ENCODE measurements around the gene ANKS3.
A peak's percentile ranks its signal among the peaks of the same experiment; 100 is the strongest.

Gene ANKS3

GRCh38 chr16:4681471-4682083 is 52.5 kb downstream of the ANKS3 start:
- 97% methylated on average over 38 of the region's 39 CpGs for WGBS (ENCODE audit: insufficient coverage)
- Histone ChIP-seq H3K9me3 (ENCODE audit: control extremely low read depth in 1 of 5, control insufficient read depth in 4 of 5, insufficient read depth in 2 of 5, low read depth in 1 of 5, low read length in 4 of 5) (no peaks in the 10 kb centered on the region), H3K4me3 (ENCODE audit: control insufficient read depth in 1 of 7, extremely low read depth in 1 of 7, insufficient read depth in 4 of 7, low read depth in 2 of 7, low read length in 6 of 7) (no peak overlapping the region), H3K27ac (ENCODE audit: insufficient read depth in 1 of 2, low read depth in 1 of 2, low read length in 2 of 2, poor library complexity in 1 of 2, severe bottlenecking in 2 of 2) (no peak overlapping the region), H3K27me3 (replicated peaks in 2 of 5; ENCODE audit: control insufficient read depth in 4 of 5, insufficient read depth in 5 of 5, low read length in 4 of 5) (no peaks in the 10 kb centered on the region), H3K36me3 (ENCODE audit: control insufficient read depth in 4 of 4, insufficient read depth in 4 of 4, low read length in 3 of 4) (peaks cover 2 to 94% (median 57%) of the 10 kb centered on the region in 4 experiments), H3K4me1 (ENCODE audit: control extremely low read depth in 1 of 4, control insufficient read depth in 4 of 4, insufficient read depth in 4 of 4, low read length in 3 of 4) (peaks cover 0 to 12% (median 3%) of the 10 kb centered on the region in 4 experiments)
- no peak for DNase-seq
- ChIA-PET CTCF (interaction anchor here (1.3 to 2.1 kb wide), 3 partner anchors 11 to 60 kb away, joined by 4 to 10 read pairs (median 10); no protein-coding TSS in a partner anchor), POLR2A (no interaction called here)

- no peak overlapping the region for H3K4me3 ChIP-seq (ENCODE audit: control insufficient read depth in 1 of 7, extremely low read depth in 1 of 7, insufficient read depth in 4 of 7, low read depth in 2 of 7, low read length in 6 of 7)
- DNase-seq, result no peak
- no peaks in the 10 kb centered on the region for H3K27me3 ChIP-seq (replicated peaks in 2 of 5; ENCODE audit: control insufficient read depth in 4 of 5, insufficient read depth in 5 of 5, low read length in 4 of 5)
- no peaks in the 10 kb centered on the region for H3K9me3 ChIP-seq (ENCODE audit: control extremely low read depth in 1 of 5, control insufficient read depth in 4 of 5, insufficient read depth in 2 of 5, low read depth in 1 of 5, low read length in 4 of 5)
- ChIA-PET POLR2A (interaction anchor here (0.7 kb wide), 1 partner anchor 9 kb away, joined by 3 read pairs; no protein-coding TSS in a partner anchor), CTCF (interaction anchor here (0.5 to 1.3 kb wide), 2 partner anchors 15 to 222 kb away, joined by 4 to 5 read pairs; no protein-coding TSS in a partner anchor)
- H3K36me3 ChIP-seq (ENCODE audit: control insufficient read depth in 4 of 4, insufficient read depth in 4 of 4, low read length in 3 of 4), result peaks cover 2 to 88% (median 52%) of the 10 kb centered on the region in 4 experiments
- peaks cover 0 to 19% (median 10%) of the 10 kb centered on the region in 4 experiments for H3K4me1 ChIP-seq (ENCODE audit: control extremely low read depth in 1 of 4, control insufficient read depth in 4 of 4, insufficient read depth in 4 of 4, low read length in 3 of 4)
- WGBS (ENCODE audit: insufficient coverage), result 91% methylated on average over 22 of the region's 26 CpGs
- H3K27ac ChIP-seq (ENCODE audit: insufficient read depth in 1 of 2, low read depth in 1 of 2, low read length in 2 of 2, poor library complexity in 1 of 2, severe bottlenecking in 2 of 2), result no peak overlapping the region
These were observed 53.2 kb downstream of the ANKS3 start for GRCh38 chr16:4680673-4681470.

GRCh38 chr16:4679850-4680636 is 54.0 kb downstream of the ANKS3 start:
- H3K9me3 ChIP-seq (ENCODE audit: control extremely low read depth in 1 of 5, control insufficient read depth in 4 of 5, insufficient read depth in 2 of 5, low read depth in 1 of 5, low read length in 4 of 5), result no peaks in the 10 kb centered on the region
- CTCF ChIA-PET, result interaction anchor here (0.9 to 1.3 kb wide), 3 partner anchors 15 to 31 kb away, joined by 3 to 4 read pairs (median 3); no protein-coding TSS in a partner anchor
- H3K27ac ChIP-seq (ENCODE audit: insufficient read depth in 1 of 2, low read depth in 1 of 2, low read length in 2 of 2, poor library complexity in 1 of 2, severe bottlenecking in 2 of 2), result no peak overlapping the region
- H3K27me3 ChIP-seq (replicated peaks in 2 of 5; ENCODE audit: control insufficient read depth in 4 of 5, insufficient read depth in 5 of 5, low read length in 4 of 5), result no peaks in the 10 kb centered on the region
- POLR2A ChIA-PET, result interaction anchor here (0.7 kb wide), 1 partner anchor 9 kb away, joined by 3 read pairs; no protein-coding TSS in a partner anchor
- 93% methylated on average over 38 of the region's 47 CpGs for WGBS (ENCODE audit: insufficient coverage)
- DNase-seq, result peak in 2 of 3 donors; percentile 39 to 40
- no peak overlapping the region for H3K4me3 ChIP-seq (ENCODE audit: control insufficient read depth in 1 of 7, extremely low read depth in 1 of 7, insufficient read depth in 4 of 7, low read depth in 2 of 7, low read length in 6 of 7)
- H3K36me3 ChIP-seq (ENCODE audit: control insufficient read depth in 4 of 4, insufficient read depth in 4 of 4, low read length in 3 of 4), result peaks cover 2 to 85% (median 50%) of the 10 kb centered on the region in 4 experiments
- peaks cover 0 to 27% (median 16%) of the 10 kb centered on the region in 4 experiments for H3K4me1 ChIP-seq (ENCODE audit: control extremely low read depth in 1 of 4, control insufficient read depth in 4 of 4, insufficient read depth in 4 of 4, low read length in 3 of 4)

GRCh38 chr16:4679156-4679849 is 54.8 kb downstream of the ANKS3 start:
- POLR2A ChIA-PET, result no interaction called here
- CTCF ChIA-PET, result interaction anchor here (0.9 to 1.2 kb wide), 2 partner anchors 29 to 31 kb away, joined by 3 read pairs; no protein-coding TSS in a partner anchor
- peaks cover under 1 to 77% (median 44%) of the 10 kb centered on the region in 4 experiments for H3K36me3 ChIP-seq (ENCODE audit: control insufficient read depth in 4 of 4, insufficient read depth in 4 of 4, low read length in 3 of 4)
- H3K4me3 ChIP-seq (ENCODE audit: control insufficient read depth in 1 of 7, extremely low read depth in 1 of 7, insufficient read depth in 4 of 7, low read depth in 2 of 7, low read length in 6 of 7), result no peak overlapping the region
- 96% methylated on average over 16 of the region's 20 CpGs for WGBS (ENCODE audit: insufficient coverage)
- H3K4me1 ChIP-seq (ENCODE audit: control extremely low read depth in 1 of 4, control insufficient read depth in 4 of 4, insufficient read depth in 4 of 4, low read length in 3 of 4), result peaks cover 0 to 28% (median 16%) of the 10 kb centered on the region in 4 experiments
- H3K27ac ChIP-seq (ENCODE audit: insufficient read depth in 1 of 2, low read depth in 1 of 2, low read length in 2 of 2, poor library complexity in 1 of 2, severe bottlenecking in 2 of 2), result no peak overlapping the region
- H3K9me3 ChIP-seq (ENCODE audit: control extremely low read depth in 1 of 5, control insufficient read depth in 4 of 5, insufficient read depth in 2 of 5, low read depth in 1 of 5, low read length in 4 of 5), result no peaks in the 10 kb centered on the region
- H3K27me3 ChIP-seq (replicated peaks in 2 of 5; ENCODE audit: control insufficient read depth in 4 of 5, insufficient read depth in 5 of 5, low read length in 4 of 5), result no peaks in the 10 kb centered on the region
- no peak for DNase-seq

GRCh38 chr16:4678596-4678995 is 55.5 kb downstream of the ANKS3 start:
- H3K9me3 ChIP-seq (ENCODE audit: control extremely low read depth in 1 of 5, control insufficient read depth in 4 of 5, insufficient read depth in 2 of 5, low read depth in 1 of 5, low read length in 4 of 5), result no peaks in the 10 kb centered on the region
- peaks cover 0 to 28% (median 16%) of the 10 kb centered on the region in 4 experiments for H3K4me1 ChIP-seq (ENCODE audit: control extremely low read depth in 1 of 4, control insufficient read depth in 4 of 4, insufficient read depth in 4 of 4, low read length in 3 of 4)
- CTCF ChIA-PET, result no interaction called here
- H3K36me3 ChIP-seq (ENCODE audit: control insufficient read depth in 4 of 4, insufficient read depth in 4 of 4, low read length in 3 of 4), result peaks cover 0 to 73% (median 40%) of the 10 kb centered on the region in 4 experiments
- no peaks in the 10 kb centered on the region for H3K27me3 ChIP-seq (replicated peaks in 2 of 5; ENCODE audit: control insufficient read depth in 4 of 5, insufficient read depth in 5 of 5, low read length in 4 of 5)
- no peak overlapping the region for H3K4me3 ChIP-seq (ENCODE audit: control insufficient read depth in 1 of 7, extremely low read depth in 1 of 7, insufficient read depth in 4 of 7, low read depth in 2 of 7, low read length in 6 of 7)
- H3K27ac ChIP-seq (ENCODE audit: insufficient read depth in 1 of 2, low read depth in 1 of 2, low read length in 2 of 2, poor library complexity in 1 of 2, severe bottlenecking in 2 of 2), result no peak overlapping the region
- 96% methylated on average over 6 of the region's 6 CpGs for WGBS (ENCODE audit: insufficient coverage)
- POLR2A ChIA-PET, result no interaction called here
- no peak for DNase-seq

- 100% methylated on average over 7 of the region's 9 CpGs for WGBS (ENCODE audit: insufficient coverage)
- no peak for DNase-seq
- Histone ChIP-seq H3K36me3 (ENCODE audit: control insufficient read depth in 4 of 4, insufficient read depth in 4 of 4, low read length in 3 of 4) (peaks cover 0 to 73% (median 42%) of the 10 kb centered on the region in 4 experiments), H3K4me3 (ENCODE audit: control insufficient read depth in 1 of 7, extremely low read depth in 1 of 7, insufficient read depth in 4 of 7, low read depth in 2 of 7, low read length in 6 of 7) (no peak overlapping the region), H3K4me1 (ENCODE audit: control extremely low read depth in 1 of 4, control insufficient read depth in 4 of 4, insufficient read depth in 4 of 4, low read length in 3 of 4) (peaks cover 0 to 28% (median 16%) of the 10 kb centered on the region in 4 experiments), H3K27ac (ENCODE audit: insufficient read depth in 1 of 2, low read depth in 1 of 2, low read length in 2 of 2, poor library complexity in 1 of 2, severe bottlenecking in 2 of 2) (no peak overlapping the region), H3K27me3 (replicated peaks in 2 of 5; ENCODE audit: control insufficient read depth in 4 of 5, insufficient read depth in 5 of 5, low read length in 4 of 5) (no peaks in the 10 kb centered on the region), H3K9me3 (ENCODE audit: control extremely low read depth in 1 of 5, control insufficient read depth in 4 of 5, insufficient read depth in 2 of 5, low read depth in 1 of 5, low read length in 4 of 5) (no peaks in the 10 kb centered on the region)
- ChIA-PET POLR2A (no interaction called here), CTCF (no interaction called here)
These were observed 56.1 kb downstream of the ANKS3 start for GRCh38 chr16:4677994-4678393.

Data from common myeloid progenitor, CD34-positive (primary cell).